Neural progenitor cell (in vitro differentiated cells): Measurements from ENCODE around the gene MAD2L1BP.

Experiments used
- EZH2 ChIP-seq: fragments of 200-600 bp; sonication (generic); IDR thresholded peaks from 2 replicates; pipeline ENCODE4 v1.6.1; 2017; ENCODE audit warnings: antibody characterized with exemption, mild to moderate bottlenecking, moderate library complexity
- EZH2phosphoT487 ChIP-seq: fragments of 200-600 bp; sonication (generic); IDR thresholded peaks from 2 replicates; pipeline ENCODE4 v1.6.1; 2017; ENCODE audit warnings: antibody characterized with exemption
- TF ChIP-seq, protein P1 (sequence below): fragments of 200-600 bp; sonication (generic); IDR thresholded peaks from 2 replicates; pipeline ENCODE4 v1.5.1; 2017; ENCODE audit warnings: antibody characterized with exemption, mild to moderate bottlenecking

DNA sequence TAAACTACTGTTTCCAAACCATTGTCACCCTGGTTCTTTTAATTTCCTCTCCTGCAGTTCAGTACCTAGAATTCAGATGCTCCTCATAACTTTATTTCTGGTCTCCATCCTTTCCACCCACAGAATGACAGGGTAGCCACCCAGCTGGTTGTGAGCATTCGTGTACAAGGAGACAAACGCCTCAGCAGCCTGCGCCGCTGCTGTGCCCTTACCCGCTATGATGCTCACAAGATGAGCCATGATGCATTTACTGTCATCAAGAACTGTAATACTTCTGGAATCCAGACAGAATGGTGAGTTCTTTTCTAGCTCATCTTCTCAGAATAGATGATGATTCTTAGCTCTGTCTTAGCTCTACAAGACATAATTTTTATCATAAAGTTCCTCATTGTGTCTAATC, 25.2 kb upstream of the MAD2L1BP start:
- TF ChIP-seq, protein P1, sequence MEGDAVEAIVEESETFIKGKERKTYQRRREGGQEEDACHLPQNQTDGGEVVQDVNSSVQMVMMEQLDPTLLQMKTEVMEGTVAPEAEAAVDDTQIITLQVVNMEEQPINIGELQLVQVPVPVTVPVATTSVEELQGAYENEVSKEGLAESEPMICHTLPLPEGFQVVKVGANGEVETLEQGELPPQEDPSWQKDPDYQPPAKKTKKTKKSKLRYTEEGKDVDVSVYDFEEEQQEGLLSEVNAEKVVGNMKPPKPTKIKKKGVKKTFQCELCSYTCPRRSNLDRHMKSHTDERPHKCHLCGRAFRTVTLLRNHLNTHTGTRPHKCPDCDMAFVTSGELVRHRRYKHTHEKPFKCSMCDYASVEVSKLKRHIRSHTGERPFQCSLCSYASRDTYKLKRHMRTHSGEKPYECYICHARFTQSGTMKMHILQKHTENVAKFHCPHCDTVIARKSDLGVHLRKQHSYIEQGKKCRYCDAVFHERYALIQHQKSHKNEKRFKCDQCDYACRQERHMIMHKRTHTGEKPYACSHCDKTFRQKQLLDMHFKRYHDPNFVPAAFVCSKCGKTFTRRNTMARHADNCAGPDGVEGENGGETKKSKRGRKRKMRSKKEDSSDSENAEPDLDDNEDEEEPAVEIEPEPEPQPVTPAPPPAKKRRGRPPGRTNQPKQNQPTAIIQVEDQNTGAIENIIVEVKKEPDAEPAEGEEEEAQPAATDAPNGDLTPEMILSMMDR, result no peak
- TF ChIP-seq EZH2phosphoT487, result no peak
- no peak for TF ChIP-seq EZH2
